SK-N-SH treated with all-trans-retinoic acid at 6 μM for 48 hours (cell line): ENCODE measurements around the gene JPH3.

Experiments
- ATAC-seq: fragments of 200-7000 bp; cut with Tn5 transposase; 3 replicates; pipeline ENCODE4 v1.9.1; 2020; ENCODE audit warnings: mild to moderate bottlenecking, moderate library complexity
- BACH2 ChIP-seq: fragments of 250-450 bp; sonication (Bioruptor Pico); IDR thresholded peaks from 2 replicates; pipeline ENCODE4 v1.9.0; 2021; ENCODE audit warnings: mild to moderate bottlenecking, borderline replicate concordance
- CREB5 ChIP-seq: fragments of 250-450 bp; sonication (Bioruptor Pico); IDR thresholded peaks from 2 replicates; pipeline ENCODE4 v1.5.1; 2020; ENCODE audit warnings: low read depth, mild to moderate bottlenecking, moderate library complexity
- CSDC2 ChIP-seq: fragments of 250-450 bp; sonication (Bioruptor Pico); IDR thresholded peaks from 2 replicates; pipeline ENCODE4 v1.5.0; 2020; ENCODE audit warnings: mild to moderate bottlenecking, moderate library complexity
- ESRRG ChIP-seq: fragments of 250-450 bp; sonication (Bioruptor Pico); IDR thresholded peaks from 2 replicates; pipeline ENCODE4 v1.6.1; 2021; ENCODE audit warnings: mild to moderate bottlenecking
- GLIS3 ChIP-seq: fragments of 250-450 bp; sonication (Bioruptor Pico); IDR thresholded peaks from 2 replicates; pipeline ENCODE4 v1.5.0; 2020; ENCODE audit warnings: mild to moderate bottlenecking, moderate library complexity
- ISL1 ChIP-seq: fragments of 250-450 bp; sonication (Bioruptor Pico); IDR thresholded peaks from 2 replicates; pipeline ENCODE4 v2.1.2; 2022; ENCODE audit warnings: mild to moderate bottlenecking, moderate library complexity
- OSR1 ChIP-seq: fragments of 250-450 bp; sonication (Bioruptor Pico); IDR thresholded peaks from 2 replicates; pipeline ENCODE4 v1.8.0; 2022; ENCODE audit warnings: moderate library complexity, mild to moderate bottlenecking, inconsistent platforms
- PPARA ChIP-seq: fragments of 250-450 bp; sonication (Bioruptor Pico); IDR thresholded peaks from 2 replicates; pipeline ENCODE4 v1.5.0; 2020; ENCODE audit warnings: mild to moderate bottlenecking, borderline replicate concordance
- RARB ChIP-seq: fragments of 250-450 bp; sonication (Bioruptor Pico); IDR thresholded peaks from 2 replicates; pipeline ENCODE4 v1.8.0; 2021; ENCODE audit warnings: mild to moderate bottlenecking, moderate library complexity
- SNAI2 ChIP-seq: fragments of 250-450 bp; sonication (Bioruptor Pico); IDR thresholded peaks from 2 replicates; pipeline ENCODE4 v1.5.0; 2020; ENCODE audit warnings: mild to moderate bottlenecking, moderate library complexity
- TCF4 ChIP-seq: fragments of 250-450 bp; sonication (Bioruptor Pico); IDR thresholded peaks from 2 replicates; pipeline ENCODE4 v1.8.0; 2021; ENCODE audit warnings: mild to moderate bottlenecking, moderate library complexity, borderline replicate concordance
- TOX ChIP-seq: fragments of 250-450 bp; sonication (Bioruptor Pico); IDR thresholded peaks from 2 replicates; pipeline ENCODE4 v1.8.0; 2021; ENCODE audit warnings: mild to moderate bottlenecking, moderate library complexity, borderline replicate concordance
- ZC3H10 ChIP-seq: fragments of 250-450 bp; sonication (Bioruptor Pico); IDR thresholded peaks from 2 replicates; pipeline ENCODE4 v1.5.1; 2021; ENCODE audit warnings: mild to moderate bottlenecking, moderate library complexity
- ZFP3 ChIP-seq: fragments of 250-450 bp; sonication (Bioruptor Pico); IDR thresholded peaks from 2 replicates; pipeline ENCODE4 v1.5.0; 2020; ENCODE audit warnings: mild to moderate bottlenecking, moderate library complexity
- ZFP30 ChIP-seq: fragments of 450-650 bp; formaldehyde crosslinking; IDR thresholded peaks from 2 replicates; pipeline ENCODE4 v1.5.0; 2022; ENCODE audit warnings: mild to moderate bottlenecking, moderate library complexity
- ZNF565 ChIP-seq: fragments of 450-650 bp; formaldehyde crosslinking; conservative IDR thresholded peaks from 2 replicates; pipeline ENCODE4 v1.5.0; 2020; ENCODE audit warnings: low read depth, mild to moderate bottlenecking, moderate library complexity
- ZNF70 ChIP-seq: fragments of 450-650 bp; formaldehyde crosslinking; IDR thresholded peaks from 2 replicates; pipeline ENCODE4 v1.5.0; 2020; ENCODE audit warnings: mild to moderate bottlenecking, moderate library complexity
- ZNF8 ChIP-seq: fragments of 450-650 bp; formaldehyde crosslinking; IDR thresholded peaks from 2 replicates; pipeline ENCODE4 v1.5.0; 2020; ENCODE audit warnings: mild to moderate bottlenecking, moderate library complexity
- TF ChIP-seq, protein P1 (sequence below): fragments of 250-450 bp; sonication (Bioruptor Pico); IDR thresholded peaks from 2 replicates; pipeline ENCODE4 v1.5.0; 2020; ENCODE audit warnings: mild to moderate bottlenecking, moderate library complexity
- TF ChIP-seq, protein P2 (sequence below): fragments of 250-450 bp; sonication (Bioruptor Pico); IDR thresholded peaks from 2 replicates; pipeline ENCODE4 v1.8.0; 2021; ENCODE audit warnings: low read depth, mild to moderate bottlenecking, moderate library complexity, borderline replicate concordance
- TF ChIP-seq, protein P3 (sequence below): fragments of 250-450 bp; sonication (Bioruptor Pico); IDR thresholded peaks from 2 replicates; pipeline ENCODE4 v1.5.1; 2021; ENCODE audit warnings: mild to moderate bottlenecking, moderate library complexity
- TF ChIP-seq, protein P4 (sequence below): fragments of 250-450 bp; sonication (Bioruptor Pico); IDR thresholded peaks from 2 replicates; pipeline ENCODE4 v1.8.0; 2020; ENCODE audit warnings: mild to moderate bottlenecking, moderate library complexity, borderline replicate concordance

JPH3 gene

GRCh38 chr16:87723226-87723623 is 120.9 kb downstream of the JPH3 start (continued):
- TF ChIP-seq, protein P1, sequence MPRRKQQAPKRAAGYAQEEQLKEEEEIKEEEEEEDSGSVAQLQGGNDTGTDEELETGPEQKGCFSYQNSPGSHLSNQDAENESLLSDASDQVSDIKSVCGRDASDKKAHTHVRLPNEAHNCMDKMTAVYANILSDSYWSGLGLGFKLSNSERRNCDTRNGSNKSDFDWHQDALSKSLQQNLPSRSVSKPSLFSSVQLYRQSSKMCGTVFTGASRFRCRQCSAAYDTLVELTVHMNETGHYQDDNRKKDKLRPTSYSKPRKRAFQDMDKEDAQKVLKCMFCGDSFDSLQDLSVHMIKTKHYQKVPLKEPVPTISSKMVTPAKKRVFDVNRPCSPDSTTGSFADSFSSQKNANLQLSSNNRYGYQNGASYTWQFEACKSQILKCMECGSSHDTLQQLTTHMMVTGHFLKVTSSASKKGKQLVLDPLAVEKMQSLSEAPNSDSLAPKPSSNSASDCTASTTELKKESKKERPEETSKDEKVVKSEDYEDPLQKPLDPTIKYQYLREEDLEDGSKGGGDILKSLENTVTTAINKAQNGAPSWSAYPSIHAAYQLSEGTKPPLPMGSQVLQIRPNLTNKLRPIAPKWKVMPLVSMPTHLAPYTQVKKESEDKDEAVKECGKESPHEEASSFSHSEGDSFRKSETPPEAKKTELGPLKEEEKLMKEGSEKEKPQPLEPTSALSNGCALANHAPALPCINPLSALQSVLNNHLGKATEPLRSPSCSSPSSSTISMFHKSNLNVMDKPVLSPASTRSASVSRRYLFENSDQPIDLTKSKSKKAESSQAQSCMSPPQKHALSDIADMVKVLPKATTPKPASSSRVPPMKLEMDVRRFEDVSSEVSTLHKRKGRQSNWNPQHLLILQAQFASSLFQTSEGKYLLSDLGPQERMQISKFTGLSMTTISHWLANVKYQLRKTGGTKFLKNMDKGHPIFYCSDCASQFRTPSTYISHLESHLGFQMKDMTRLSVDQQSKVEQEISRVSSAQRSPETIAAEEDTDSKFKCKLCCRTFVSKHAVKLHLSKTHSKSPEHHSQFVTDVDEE: peak; percentile 94
- TF ChIP-seq ZFP3 (CRISPR knock-in tag): peak; percentile 56; the same call in 1 of the 2 replicates
- 0 out of 2 replicates have a peak, but pooled peaks have one; percentile 35 for TF ChIP-seq CSDC2 (CRISPR knock-in tag)
- no peak for TF ChIP-seq ZNF565 (CRISPR knock-in tag)
- TF ChIP-seq, protein P2, sequence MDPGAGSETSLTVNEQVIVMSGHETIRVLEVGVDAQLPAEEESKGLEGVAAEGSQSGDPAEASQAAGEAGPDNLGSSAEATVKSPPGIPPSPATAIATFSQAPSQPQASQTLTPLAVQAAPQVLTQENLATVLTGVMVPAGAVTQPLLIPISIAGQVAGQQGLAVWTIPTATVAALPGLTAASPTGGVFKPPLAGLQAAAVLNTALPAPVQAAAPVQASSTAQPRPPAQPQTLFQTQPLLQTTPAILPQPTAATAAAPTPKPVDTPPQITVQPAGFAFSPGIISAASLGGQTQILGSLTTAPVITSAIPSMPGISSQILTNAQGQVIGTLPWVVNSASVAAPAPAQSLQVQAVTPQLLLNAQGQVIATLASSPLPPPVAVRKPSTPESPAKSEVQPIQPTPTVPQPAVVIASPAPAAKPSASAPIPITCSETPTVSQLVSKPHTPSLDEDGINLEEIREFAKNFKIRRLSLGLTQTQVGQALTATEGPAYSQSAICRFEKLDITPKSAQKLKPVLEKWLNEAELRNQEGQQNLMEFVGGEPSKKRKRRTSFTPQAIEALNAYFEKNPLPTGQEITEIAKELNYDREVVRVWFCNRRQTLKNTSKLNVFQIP (CRISPR knock-in tag): no peak
- TF ChIP-seq TCF4: peak; percentile 91

GRCh38 chr16:87724490-87725291 is 122.4 kb downstream of the JPH3 start:
- no peak for ATAC-seq
- no peak for TF ChIP-seq SNAI2 (CRISPR knock-in tag)
- no peak for TF ChIP-seq RARB (CRISPR knock-in tag)
- no peak for TF ChIP-seq TOX
- TF ChIP-seq, protein P2 (CRISPR knock-in tag): no peak
- TF ChIP-seq ESRRG (CRISPR knock-in tag): no peak
- no peak for TF ChIP-seq ISL1
- TF ChIP-seq ZNF8 (CRISPR knock-in tag): no peak
- no peak for TF ChIP-seq ZC3H10 (CRISPR knock-in tag)
- no peak for TF ChIP-seq ZFP30
- TF ChIP-seq OSR1 (CRISPR knock-in tag): no peak
- no peak for TF ChIP-seq CREB5
- no peak for TF ChIP-seq BACH2 (CRISPR knock-in tag)
- TF ChIP-seq, protein P1: no peak
- TF ChIP-seq ZNF70 (CRISPR knock-in tag): no peak
- TF ChIP-seq CSDC2 (CRISPR knock-in tag): no peak
- no peak for TF ChIP-seq PPARA (CRISPR knock-in tag)
- TF ChIP-seq, protein P3, sequence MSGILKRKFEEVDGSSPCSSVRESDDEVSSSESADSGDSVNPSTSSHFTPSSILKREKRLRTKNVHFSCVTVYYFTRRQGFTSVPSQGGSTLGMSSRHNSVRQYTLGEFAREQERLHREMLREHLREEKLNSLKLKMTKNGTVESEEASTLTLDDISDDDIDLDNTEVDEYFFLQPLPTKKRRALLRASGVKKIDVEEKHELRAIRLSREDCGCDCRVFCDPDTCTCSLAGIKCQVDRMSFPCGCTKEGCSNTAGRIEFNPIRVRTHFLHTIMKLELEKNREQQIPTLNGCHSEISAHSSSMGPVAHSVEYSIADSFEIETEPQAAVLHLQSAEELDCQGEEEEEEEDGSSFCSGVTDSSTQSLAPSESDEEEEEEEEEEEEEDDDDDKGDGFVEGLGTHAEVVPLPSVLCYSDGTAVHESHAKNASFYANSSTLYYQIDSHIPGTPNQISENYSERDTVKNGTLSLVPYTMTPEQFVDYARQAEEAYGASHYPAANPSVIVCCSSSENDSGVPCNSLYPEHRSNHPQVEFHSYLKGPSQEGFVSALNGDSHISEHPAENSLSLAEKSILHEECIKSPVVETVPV: no peak
- no peak for TF ChIP-seq TCF4
- TF ChIP-seq, protein P4, sequence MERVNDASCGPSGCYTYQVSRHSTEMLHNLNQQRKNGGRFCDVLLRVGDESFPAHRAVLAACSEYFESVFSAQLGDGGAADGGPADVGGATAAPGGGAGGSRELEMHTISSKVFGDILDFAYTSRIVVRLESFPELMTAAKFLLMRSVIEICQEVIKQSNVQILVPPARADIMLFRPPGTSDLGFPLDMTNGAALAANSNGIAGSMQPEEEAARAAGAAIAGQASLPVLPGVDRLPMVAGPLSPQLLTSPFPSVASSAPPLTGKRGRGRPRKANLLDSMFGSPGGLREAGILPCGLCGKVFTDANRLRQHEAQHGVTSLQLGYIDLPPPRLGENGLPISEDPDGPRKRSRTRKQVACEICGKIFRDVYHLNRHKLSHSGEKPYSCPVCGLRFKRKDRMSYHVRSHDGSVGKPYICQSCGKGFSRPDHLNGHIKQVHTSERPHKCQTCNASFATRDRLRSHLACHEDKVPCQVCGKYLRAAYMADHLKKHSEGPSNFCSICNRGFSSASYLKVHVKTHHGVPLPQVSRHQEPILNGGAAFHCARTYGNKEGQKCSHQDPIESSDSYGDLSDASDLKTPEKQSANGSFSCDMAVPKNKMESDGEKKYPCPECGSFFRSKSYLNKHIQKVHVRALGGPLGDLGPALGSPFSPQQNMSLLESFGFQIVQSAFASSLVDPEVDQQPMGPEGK (CRISPR knock-in tag): no peak
- no peak for TF ChIP-seq GLIS3
